Stomach (tissue), 9 donors: ENCODE measurements around the gene AGAP9. TPM values are rescaled to one million over a fixed set of nuclear protein-coding genes. Genes with fewer than 3 reads are reported as not detected.
"Not testable (repeated sequence)": the region's sequence is repeated elsewhere in the genome, so short reads cannot be mapped to it uniquely, and the experiment has no call there.

Experiments
- DNase-seq, 2 donors: peaks; one replicate each; pipeline versions ENCODE4 v3.0.0 to v3.0.0-alpha.2; 2013 to 2019
- H3K27ac ChIP-seq, 5 donors: fragments of 200-600 bp in 4 of 5; sonication (generic) in 4 of 5; one replicate each; pipeline ENCODE4 v1.5.1; 2013 to 2019; ENCODE audit warnings: mild to moderate bottlenecking in 1 of 5, moderate library complexity in 1 of 5
- H3K27me3 ChIP-seq, 3 donors: fragments of 200-600 bp; sonication (generic); one replicate each; pipeline ENCODE4 v1.5.1; 2017 to 2019; ENCODE audit warnings: mixed run types in 1 of 3
- H3K36me3 ChIP-seq, 4 donors: fragments of 200-600 bp; sonication (generic); 1 replicate in 3 of 4; 2 replicates in 1 of 4; pipeline ENCODE4 v1.5.1; 2016 to 2019
- H3K4me1 ChIP-seq, 4 donors: fragments of 200-600 bp; sonication (generic); one replicate each; pipeline ENCODE4 v1.5.1; 2016 to 2019
- H3K4me3 ChIP-seq, 4 donors: fragments of 200-600 bp; sonication (generic) in 3 of 4; one replicate each; pipeline ENCODE4 v1.5.1; 2016 to 2019; ENCODE audit warnings: mild to moderate bottlenecking in 1 of 4
- H3K9me3 ChIP-seq, 4 donors: fragments of 200-600 bp; sonication (generic); one replicate each; pipeline ENCODE4 v1.5.1; 2016 to 2019
- CTCF ChIP-seq, 7 experiments: fragments of 450-650 bp in 4 of 7; fragments of 200-600 bp in 3 of 7; sonication (generic) in 3 of 7; IDR thresholded peaks; one replicate each; pipeline ENCODE4 v1.5.1; 2016 to 2019; ENCODE audit warnings: antibody characterized with exemption in 7 of 7, control low read depth in 2 of 7, mild to moderate bottlenecking in 1 of 7
- POLR2AphosphoS5 ChIP-seq, 3 donors: sonication (generic); formaldehyde crosslinking; IDR thresholded peaks; one replicate each; pipeline ENCODE4 v1.6.1; 2016; ENCODE audit warnings: antibody characterized with exemption in 3 of 3
- WGBS, 5 donors: extraction: QIAGEN DNeasy Blood & Tissue Kit in 3 of 5; methylation state at CpG; one replicate each; pipeline versions ENCODE4 v1.1.5 to v1.1.7; 2013 to 2018; 5-methylcytosine and 5-hydroxymethylcytosine counted together
- intact Hi-C: fragments of 100-400 bp; cut with DNase I; formaldehyde crosslinking; loops from one replicate; pipeline ENCODE4 v1.15.1; 2023; ENCODE audit warnings: low total_unique reads
- polyA plus RNA-seq, 3 donors: library from polyadenylated mRNA; stranded (reverse); fragments of 200-250 nt; gene quantifications; one replicate each; pipeline ENCODE4 v1.2.3, GENCODE V29; 2013
- total RNA-seq, 5 donors: library from RNA; depleted of rRNA; stranded (reverse); fragments of >200 nt; gene quantifications; one replicate each; pipeline versions ENCODE4 v1.1.0 to v1.2.3, GENCODE V29; 2014 to 2016
- donor health status: healthy with polysubstance abuse.
- donor health status: Bipolar disorder and iron deficiency.
- donor health status: healthy.

AGAP9 gene
- total and polyA plus RNA-seq, 8 donors = 1.4 to 40.3 (median 10.4) TPM

GRCh38 chr10:47555334-47555733, 31.9 kb upstream of the AGAP9 start:
- 39 to 63% (median 53%) methylated on average over 2 of the region's 2 CpGs for WGBS, 5 donors
- H3K4me1 ChIP-seq, H3K4me3 ChIP-seq, DNase-seq, H3K36me3 ChIP-seq, intact Hi-C loops, H3K9me3 ChIP-seq, H3K27me3 ChIP-seq: not testable (repeated sequence)
- H3K27ac ChIP-seq = peak overlapping the region in 3 of 5 donors; percentile 38 to 68 (median 56)

GRCh38 chr10:47554552-47554951, 31.1 kb upstream of the AGAP9 start:
- H3K9me3 ChIP-seq, intact Hi-C loops, DNase-seq, H3K36me3 ChIP-seq, H3K4me1 ChIP-seq, H3K4me3 ChIP-seq, H3K27me3 ChIP-seq: not testable (repeated sequence)
- H3K27ac ChIP-seq = peak overlapping the region in 2 of 5 donors; percentile 34 to 68
- WGBS, 5 donors = 63 to 100% (median 88%) methylated on average over 2 to 5 of the region's 6 CpGs

GRCh38 chr10:47553860-47554247, 30.4 kb upstream of the AGAP9 start:
- H3K4me1 ChIP-seq, intact Hi-C loops, H3K36me3 ChIP-seq, H3K9me3 ChIP-seq, H3K27me3 ChIP-seq: not testable (repeated sequence)
- DNase-seq = peak in 1 of 2 donors; percentile 19
- WGBS, 5 donors = 7 to 39% (median 20%) methylated on average over 6 to 12 of the region's 17 CpGs
- H3K27ac ChIP-seq = peak overlapping the region; percentile 77 to 92 (median 87)
- H3K4me3 ChIP-seq = peak overlapping the region; percentile 37 to 73 (median 58)

- H3K4me1 ChIP-seq, intact Hi-C loops, H3K27me3 ChIP-seq, H3K9me3 ChIP-seq: not testable (repeated sequence)
- 0 to 1% (median 0%) methylated on average over 30 to 43 of the region's 60 CpGs for WGBS, 5 donors
- peak overlapping the region; percentile 56 to 73 (median 60) for H3K4me3 ChIP-seq
- peaks cover 0 to 14% (median 3%) of the 10 kb centered on the region in 4 donors for H3K36me3 ChIP-seq
- peak overlapping the region; percentile 86 to 94 (median 91) for H3K27ac ChIP-seq
- TF ChIP-seq POLR2AphosphoS5 (IDR thresholded peaks at IDR 0.05) = peak in 2 of 3 donors; percentile 45 to 66
- peak; percentile 87 to 90 for DNase-seq
Observed at GRCh38 chr10:47553214-47553859, 29.9 kb upstream of the AGAP9 start.

- H3K4me3 ChIP-seq = peak overlapping the region; percentile 56 to 73 (median 60)
- H3K27me3 ChIP-seq, intact Hi-C loops, H3K4me1 ChIP-seq, H3K9me3 ChIP-seq: not testable (repeated sequence)
- 7 to 12% (median 10%) methylated on average over 7 of the region's 7 CpGs for WGBS, 5 donors
- H3K27ac ChIP-seq = peak overlapping the region; percentile 86 to 94 (median 91)
- peaks cover 0 to 15% (median 3%) of the 10 kb centered on the region in 4 donors for H3K36me3 ChIP-seq
- peak in 2 of 7 experiments; percentile 11 to 39 for TF ChIP-seq CTCF (IDR thresholded peaks at IDR 0.05)
- TF ChIP-seq POLR2AphosphoS5 (IDR thresholded peaks at IDR 0.05) = peak in 1 of 3 donors; percentile 40
- peak; percentile 40 to 71 for DNase-seq
Observed at GRCh38 chr10:47552719-47553118, 29.3 kb upstream of the AGAP9 start.

GRCh38 chr10:47547286-47547685, 23.8 kb upstream of the AGAP9 start:
- H3K27me3 ChIP-seq, DNase-seq, H3K27ac ChIP-seq, H3K4me1 ChIP-seq, H3K4me3 ChIP-seq, intact Hi-C loops, H3K9me3 ChIP-seq: not testable (repeated sequence)
- WGBS, 5 donors = 82 to 100% (median 91%) methylated on average over 1 of the region's 3 CpGs; no CpG with 5 or more reads in 2 of the 5 donors
- H3K36me3 ChIP-seq = peaks cover 0 to 18% (median 3%) of the 10 kb centered on the region in 4 donors

- H3K36me3 ChIP-seq, intact Hi-C loops, H3K9me3 ChIP-seq, H3K27me3 ChIP-seq, H3K27ac ChIP-seq, H3K4me3 ChIP-seq, DNase-seq, H3K4me1 ChIP-seq: not testable (repeated sequence)
- 29 to 71% (median 50%) methylated on average over 1 of the region's 3 CpGs; no CpG with 5 or more reads in 1 of the 5 donors for WGBS, 5 donors
Observed at GRCh38 chr10:47536430-47536829, 13.0 kb upstream of the AGAP9 start.

- H3K9me3 ChIP-seq, H3K4me1 ChIP-seq, H3K27ac ChIP-seq, H3K27me3 ChIP-seq, intact Hi-C loops, H3K4me3 ChIP-seq: not testable (repeated sequence)
- peak in 1 of 2 donors; percentile 0 for DNase-seq
- peaks cover 0 to 11% (median 5%) of the 10 kb centered on the region in 4 donors for H3K36me3 ChIP-seq
- 60 to 97% (median 88%) methylated on average over 4 to 9 of the region's 9 CpGs for WGBS, 5 donors
Observed at GRCh38 chr10:47502313-47502712, 21.1 kb downstream of the AGAP9 start.

- intact Hi-C loops, H3K36me3 ChIP-seq, H3K4me1 ChIP-seq, H3K27me3 ChIP-seq, H3K9me3 ChIP-seq, H3K4me3 ChIP-seq, DNase-seq, H3K27ac ChIP-seq: not testable (repeated sequence)
- WGBS, 5 donors = 0 to 43% methylated on average over 1 of the region's 6 CpGs; no CpG with 5 or more reads in 3 of the 5 donors
Observed at GRCh38 chr10:47494226-47494625, 29.2 kb downstream of the AGAP9 start.

- H3K4me3 ChIP-seq, H3K36me3 ChIP-seq, DNase-seq, H3K4me1 ChIP-seq, H3K9me3 ChIP-seq, intact Hi-C loops, H3K27ac ChIP-seq, H3K27me3 ChIP-seq: not testable (repeated sequence)
- whole genome bisulfite sequencing, 5 donors = 81 to 84% methylated on average over 5 to 7 of the region's 9 CpGs; no CpG with 5 or more reads in 3 of the 5 donors
Observed at GRCh38 chr10:47491600-47491999, 31.8 kb downstream of the AGAP9 start, which contains the start of gene FAM25G. Gene FAM25G, minus strand, starts transcription at chr10:47491700. Its CDS starts 26 bp downstream, at chr10:47491674.

GRCh38 chr10:47489630-47490029, 33.8 kb downstream of the AGAP9 start:
- H3K27me3 ChIP-seq, H3K4me1 ChIP-seq, H3K9me3 ChIP-seq, H3K36me3 ChIP-seq, DNase-seq, H3K27ac ChIP-seq, intact Hi-C loops, H3K4me3 ChIP-seq: not testable (repeated sequence)
- WGBS, 5 donors = 74 to 100% (median 98%) methylated on average over 2 of the region's 7 CpGs; no CpG with 5 or more reads in 2 of the 5 donors
